Kasumi-1 (cell line): ENCODE data around the gene GMDS.

Experiments
- DNase-seq, 2 experiments: peaks; one replicate each; lab custom pipeline; 2025; lab: John Stamatoyannopoulos, UW

The GMDS gene

DNA sequence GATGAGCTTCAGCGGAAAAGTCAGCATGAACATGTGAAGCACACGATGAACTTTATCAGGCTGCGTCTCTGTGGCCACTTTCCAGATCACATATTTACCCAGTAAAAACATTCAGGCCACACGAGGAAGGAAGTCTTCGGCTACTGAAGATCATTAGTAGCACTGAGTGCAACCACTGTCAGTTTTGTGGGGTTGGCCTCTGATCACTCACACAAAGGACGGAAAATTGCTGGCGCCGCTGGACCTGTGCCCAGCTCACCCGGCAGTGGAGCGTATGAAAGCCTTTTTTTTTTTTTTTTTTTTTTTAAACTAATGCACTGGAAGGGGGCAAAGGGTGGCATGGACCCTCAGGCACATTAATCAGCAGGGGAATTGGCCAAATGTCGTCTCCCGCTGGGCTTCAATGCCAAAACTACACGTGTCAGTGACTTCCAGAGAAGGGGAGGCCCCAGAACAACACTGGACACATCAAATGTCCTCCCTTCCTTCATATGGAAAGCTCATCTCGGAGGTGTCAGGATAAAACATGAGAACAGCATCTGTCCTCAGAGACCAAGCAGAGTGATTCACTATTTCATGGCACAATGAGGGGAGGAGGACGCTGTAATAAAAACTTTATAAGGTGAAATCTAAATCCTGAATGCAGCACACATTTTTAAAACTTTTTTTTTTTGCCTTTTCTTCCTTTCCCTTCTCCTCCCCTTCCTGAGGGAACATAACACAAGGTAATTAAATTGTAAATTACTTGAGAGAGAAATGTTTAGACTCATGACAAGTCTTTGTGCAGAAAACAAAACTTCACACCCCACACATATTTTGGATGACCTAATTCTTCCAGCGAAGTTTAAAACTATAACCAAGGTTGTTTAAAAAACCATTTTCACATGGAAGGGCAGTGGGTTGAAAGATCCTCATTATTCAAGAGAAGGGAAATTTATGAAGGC is 412.3 kb downstream of the GMDS start:
- DNase-seq: no peak

DNA sequence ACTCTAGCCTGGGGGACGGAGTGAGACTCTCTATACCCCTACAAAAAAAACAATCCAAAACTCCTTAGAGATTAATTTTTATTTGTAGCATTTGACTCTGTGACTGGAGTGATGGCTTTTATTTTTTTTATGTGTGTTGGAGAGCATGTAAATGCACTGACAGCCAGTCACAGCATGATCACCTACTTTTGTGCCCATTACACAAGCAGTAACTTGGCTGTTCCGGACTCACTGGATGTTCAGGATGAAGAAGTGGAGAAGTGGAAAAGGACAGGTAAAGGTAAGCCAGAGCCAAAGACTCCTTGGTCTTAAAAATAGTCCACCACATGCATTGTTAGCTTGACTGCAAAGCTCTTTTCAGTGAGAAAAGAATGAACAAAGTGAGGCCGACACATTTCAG is 413.0 kb downstream of the GMDS start:
- DNase-seq: no peak

DNA sequence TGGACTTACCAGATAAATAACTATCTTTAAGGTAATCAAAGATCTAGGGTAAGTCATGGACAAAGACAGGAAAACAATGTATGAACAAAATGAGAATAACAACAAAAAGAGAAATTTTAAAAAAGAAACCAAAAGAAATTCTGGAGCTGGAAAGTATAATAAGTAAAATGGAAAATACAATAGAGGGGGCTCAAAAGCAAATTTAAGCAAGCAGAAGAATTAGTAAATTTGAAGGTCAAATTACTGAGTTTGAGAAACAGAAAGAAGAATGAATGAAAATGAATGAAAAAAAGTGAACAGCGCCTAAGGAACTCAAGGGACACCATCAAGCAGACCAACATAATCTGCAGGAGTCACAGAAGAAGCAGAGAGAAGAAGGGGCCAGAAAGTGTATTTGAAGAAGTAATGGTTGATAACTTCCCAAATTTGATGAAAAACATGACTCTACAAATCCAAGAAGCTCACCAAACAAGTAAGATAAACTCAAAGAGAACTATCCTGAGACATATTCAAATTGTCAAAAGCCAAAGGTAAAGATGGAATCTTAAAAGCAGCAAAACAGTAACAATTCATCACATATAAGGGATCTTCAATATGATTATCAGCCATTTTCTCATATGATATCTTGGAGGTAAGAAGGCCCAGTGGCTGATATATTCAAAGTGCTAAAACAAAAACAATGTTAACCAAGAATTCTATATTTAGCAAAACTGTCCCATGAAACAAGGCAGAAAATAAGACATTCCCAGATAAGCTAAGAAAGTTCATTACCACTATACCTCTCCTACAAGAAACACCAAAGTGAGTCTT is 417.2 kb downstream of the GMDS start:
- no peak for DNase-seq

DNA sequence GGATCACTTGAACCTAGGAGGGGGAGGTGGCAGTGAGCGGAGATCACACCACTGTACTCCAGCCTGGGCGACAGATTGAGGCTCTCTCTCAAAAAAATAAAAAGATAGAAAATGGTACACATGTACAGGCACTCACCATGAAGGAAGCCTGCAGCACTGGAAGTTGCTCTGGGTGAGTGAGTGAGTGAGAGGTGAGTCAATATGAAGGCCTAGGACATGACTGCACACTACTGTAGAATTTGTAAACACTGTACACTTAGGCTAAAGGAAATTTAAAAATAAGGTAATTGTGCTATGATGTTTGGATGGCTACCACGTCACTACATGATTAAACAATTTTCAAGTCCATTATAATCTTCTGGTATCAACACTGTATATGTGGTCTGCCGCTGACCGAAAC is 419.5 kb downstream of the GMDS start:
- no peak for DNase-seq

DNA sequence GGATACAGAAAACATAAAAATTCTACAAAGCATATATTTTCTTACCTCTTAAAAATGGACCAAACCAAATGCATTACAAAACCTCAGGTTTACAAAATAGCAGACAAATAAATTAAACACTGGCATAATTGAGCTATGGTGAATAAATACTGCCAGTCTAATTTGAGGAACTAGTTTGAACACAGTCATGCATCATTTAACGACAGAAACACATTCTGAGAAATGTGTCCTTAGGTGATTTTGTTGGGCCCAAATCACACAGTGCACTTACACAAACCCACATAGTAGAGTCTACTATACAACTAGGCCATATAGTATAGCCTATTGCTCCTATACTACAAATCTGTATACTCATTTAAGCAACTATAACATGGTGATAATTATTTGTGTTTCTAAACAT is 420.1 kb downstream of the GMDS start:
- DNase-seq: no peak

DNA sequence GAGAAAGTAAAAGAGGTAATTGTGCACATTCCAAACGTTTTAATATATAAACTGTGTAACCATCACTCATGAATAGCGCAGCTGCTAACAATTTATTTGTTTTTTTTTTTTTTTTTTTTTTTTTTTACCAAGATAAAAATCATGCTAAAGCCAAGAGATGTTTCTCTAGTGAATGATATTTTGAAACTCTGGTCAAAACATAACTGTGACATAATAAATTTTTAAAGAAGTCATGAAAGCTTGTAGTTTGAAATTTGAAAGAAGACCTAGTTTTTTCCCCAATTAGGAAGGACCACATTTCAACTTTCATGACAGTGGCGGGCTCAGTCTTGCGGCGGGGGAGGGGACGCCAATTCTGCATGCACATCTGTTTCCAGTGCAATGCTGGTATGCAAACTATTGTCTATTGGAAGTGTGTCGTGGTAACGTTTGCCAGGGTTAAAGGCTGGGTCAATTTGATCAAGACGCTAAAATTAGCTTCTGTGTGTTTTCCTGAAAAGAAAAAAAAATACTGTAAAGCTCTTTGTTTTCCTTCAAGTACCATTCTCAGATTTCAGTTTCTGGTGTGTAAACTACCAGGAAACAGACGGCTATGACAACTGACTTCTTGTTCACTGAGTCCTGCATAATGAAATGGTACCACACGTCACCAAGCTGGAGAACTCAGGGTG is 423.8 kb downstream of the GMDS start:
- no peak for DNase-seq

DNA sequence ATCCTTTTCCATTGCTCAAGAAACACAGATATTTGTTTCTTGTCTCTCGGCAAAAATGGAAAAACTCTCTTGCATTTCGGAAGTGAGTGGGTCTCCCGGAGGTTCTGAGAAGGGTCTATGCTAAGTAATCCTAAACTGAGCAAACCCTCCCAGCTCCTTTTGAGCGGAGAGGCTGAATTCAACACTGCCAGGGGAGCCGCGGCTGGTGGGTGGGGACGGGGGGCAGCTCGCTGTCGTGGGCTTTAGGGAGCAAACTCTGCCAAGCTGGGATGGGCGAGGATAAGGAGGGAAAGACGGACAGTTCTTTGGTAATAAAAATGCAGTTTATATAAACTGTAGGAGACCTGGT is 424.3 kb downstream of the GMDS start:
- DNase-seq: no peak

DNA sequence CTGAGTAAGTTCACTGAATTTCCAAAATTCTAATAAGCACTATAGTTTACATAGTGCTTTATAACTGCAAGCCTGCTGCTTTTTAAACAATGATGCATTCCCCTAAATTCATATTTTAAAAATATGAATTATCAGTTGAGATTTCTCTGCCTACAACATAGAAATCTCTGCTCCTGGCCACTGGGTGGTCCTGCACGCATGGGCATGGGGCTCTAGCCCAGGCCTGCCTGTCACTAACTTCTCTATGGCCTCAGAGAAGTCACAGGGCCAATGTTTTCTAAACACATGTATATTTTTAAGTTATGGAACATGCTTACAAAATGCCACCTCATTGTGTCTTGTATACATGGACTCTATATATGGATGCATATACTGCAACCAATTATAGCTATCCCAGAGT is 424.7 kb downstream of the GMDS start:
- DNase-seq: no peak

DNA sequence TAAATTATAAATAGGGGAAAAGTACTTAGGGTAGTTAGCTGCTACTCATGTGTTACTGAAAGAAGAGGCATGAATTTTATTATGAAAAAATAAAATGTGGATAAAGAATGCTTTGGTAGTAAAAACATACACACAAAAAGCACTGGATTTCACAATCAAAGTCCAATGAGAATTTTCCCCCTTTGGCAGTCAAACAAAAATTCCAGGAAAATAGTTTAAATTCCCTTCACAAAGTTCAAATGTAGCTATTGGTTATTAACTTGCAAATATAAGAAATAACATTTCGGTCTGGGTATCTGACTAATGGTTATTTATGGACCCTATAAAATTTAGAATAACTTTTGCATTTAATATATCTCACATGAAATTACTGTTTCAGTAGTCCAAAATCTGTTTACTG is 425.2 kb downstream of the GMDS start:
- no peak for DNase-seq

DNA sequence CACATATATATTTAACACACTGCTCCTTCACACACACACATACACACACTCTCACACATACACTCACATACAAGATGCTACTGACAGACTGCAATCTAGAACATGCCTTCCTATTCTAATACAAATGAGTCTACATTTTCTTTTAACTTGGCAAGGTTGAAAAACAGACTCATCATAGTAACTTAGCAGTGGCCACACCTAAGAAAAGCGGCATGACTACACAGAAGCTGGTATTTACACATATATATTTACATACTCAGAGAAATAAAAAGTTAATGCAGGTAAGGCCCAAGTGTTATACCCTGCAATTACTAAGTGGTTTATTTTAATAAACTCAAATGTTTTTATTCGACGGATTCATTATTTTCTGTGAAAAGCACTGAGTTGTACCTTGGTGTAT is 426.4 kb downstream of the GMDS start:
- no peak for DNase-seq

DNA sequence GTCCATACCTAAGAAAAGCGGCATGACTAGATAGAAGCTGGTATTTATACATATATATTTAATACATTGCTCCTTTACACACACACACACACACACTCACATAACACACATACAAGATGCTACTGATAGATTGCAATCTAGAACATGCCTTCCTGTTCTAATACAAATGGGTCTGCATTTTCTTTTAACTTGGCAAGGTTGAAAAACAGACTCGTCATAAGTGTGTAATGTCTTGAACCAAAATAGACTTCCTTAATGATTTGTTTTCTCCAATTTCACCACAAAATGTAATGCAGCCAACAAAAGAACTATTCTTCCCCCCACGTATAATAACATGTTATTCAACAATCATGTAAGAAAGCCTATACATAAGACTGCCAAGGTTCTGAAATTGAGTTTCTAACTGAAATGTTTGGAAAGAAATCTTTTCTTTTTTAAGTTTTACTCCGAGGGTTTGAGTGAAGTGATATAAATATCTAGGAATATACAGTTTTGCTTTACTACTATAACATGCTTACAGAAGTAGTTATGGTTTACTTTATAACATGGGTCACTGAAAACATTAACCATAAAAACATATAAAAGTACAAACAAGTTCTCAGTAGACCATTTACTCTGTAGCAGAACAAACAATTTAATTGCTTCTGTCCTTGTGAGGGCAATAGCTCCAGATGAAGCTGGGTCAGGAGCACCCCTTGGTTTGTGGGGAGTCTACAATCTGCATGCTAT is 428.2 kb downstream of the GMDS start:
- no peak for DNase-seq

DNA sequence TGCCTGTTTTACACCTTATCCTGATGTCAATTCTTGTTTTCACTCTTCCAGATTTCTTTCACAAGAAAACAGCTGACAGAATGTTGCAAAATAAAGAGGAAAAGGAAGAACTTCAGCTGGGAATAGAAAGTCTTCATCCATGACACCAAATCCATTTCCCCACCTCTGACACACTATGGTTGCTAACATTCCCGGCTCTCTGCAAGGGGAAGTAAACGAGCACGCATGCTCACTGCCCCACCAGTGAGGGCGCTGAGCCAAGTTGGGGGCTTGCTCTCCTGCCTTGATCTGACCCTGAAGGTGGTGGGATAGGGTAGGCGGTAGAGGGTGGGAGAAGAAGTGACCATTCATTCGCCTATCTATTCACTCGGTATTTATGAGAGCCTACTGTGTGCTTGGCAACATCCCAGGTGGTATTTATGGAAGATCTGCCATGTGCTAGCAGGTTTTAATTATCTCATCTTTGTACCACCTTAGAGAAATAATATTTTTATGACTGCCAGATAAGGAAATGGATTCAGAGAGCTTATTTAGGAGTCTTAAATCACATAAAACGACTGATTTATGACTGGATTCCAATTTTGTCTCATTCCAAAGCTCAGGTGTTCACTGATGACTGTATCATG is 429.5 kb downstream of the GMDS start:
- DNase-seq: no peak

DNA sequence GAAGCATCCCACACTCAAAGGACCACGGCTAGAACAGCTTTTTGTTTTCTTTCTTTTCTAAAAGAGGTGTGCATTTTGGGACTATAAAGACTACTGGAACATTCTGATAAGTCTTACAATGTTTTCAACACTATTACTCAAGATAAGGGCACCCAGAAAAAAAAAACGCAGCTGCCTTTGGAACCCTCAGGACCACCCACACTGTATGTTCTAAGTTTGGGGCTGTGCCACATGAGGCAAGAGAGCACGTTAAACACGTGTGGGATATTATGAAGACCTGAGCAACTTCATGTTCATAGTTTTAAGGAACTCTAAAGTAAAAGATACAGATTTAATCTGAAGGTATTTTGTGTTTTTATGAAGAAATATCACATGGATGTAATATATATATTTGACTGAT is 431.1 kb downstream of the GMDS start:
- no peak for DNase-seq

DNA sequence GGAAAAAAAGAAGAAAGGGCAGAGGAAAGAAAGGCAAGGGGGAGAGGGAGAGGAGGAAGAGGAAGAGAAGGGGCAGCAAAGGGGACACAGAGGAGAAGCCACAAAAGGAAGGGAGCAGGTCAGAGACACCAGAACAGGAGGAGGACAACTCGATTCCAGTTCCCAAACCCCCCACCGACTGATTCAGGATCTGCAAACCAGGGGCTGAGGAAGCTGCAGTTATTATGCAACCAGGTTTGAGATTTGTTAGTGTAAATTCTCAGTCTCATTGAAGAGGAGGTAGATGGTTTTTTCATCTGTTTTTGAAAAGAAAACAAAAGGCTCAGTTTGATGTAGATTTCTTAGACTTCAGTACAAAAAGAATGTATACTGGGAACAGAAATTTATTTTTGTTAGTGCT is 432.9 kb downstream of the GMDS start:
- no peak for DNase-seq

DNA sequence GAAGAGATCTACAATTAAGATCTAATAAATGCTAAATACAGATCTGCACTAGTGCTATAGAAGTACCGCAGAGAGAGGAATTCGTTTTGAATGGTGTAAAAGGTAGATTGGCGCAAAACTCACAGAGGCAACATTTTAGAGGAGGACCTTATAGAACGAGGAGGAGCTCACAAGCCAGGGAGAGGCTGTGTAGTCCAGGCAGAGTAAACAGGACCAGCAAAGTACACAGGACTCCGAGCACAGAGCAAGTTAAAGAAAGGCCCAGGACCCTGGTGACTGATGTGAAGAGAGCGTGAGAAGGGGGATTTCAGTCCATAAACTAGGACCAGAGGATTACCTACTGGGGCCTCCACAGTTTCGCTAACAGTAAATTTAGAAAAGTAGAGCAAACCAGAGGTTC is 433.4 kb downstream of the GMDS start:
- DNase-seq: no peak

DNA sequence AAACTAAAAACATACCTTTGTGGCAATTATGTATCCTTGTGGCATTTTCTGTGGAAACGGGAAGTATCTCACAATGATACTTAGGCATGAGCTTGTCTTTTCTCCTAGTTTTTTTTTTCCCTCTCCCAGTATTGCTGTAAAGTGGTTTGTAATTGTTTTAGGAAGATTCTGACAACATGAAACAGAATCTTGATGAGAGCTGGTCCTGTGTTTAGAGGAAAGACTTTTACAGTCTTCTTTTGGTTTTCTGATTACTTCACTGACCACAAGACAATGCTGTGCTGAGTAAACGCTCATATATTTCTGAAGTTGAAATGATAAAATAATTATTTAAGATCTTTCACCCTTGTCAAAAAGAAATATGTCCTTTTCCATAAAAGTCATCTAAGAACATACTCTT is 434.5 kb downstream of the GMDS start:
- no peak for DNase-seq

DNA sequence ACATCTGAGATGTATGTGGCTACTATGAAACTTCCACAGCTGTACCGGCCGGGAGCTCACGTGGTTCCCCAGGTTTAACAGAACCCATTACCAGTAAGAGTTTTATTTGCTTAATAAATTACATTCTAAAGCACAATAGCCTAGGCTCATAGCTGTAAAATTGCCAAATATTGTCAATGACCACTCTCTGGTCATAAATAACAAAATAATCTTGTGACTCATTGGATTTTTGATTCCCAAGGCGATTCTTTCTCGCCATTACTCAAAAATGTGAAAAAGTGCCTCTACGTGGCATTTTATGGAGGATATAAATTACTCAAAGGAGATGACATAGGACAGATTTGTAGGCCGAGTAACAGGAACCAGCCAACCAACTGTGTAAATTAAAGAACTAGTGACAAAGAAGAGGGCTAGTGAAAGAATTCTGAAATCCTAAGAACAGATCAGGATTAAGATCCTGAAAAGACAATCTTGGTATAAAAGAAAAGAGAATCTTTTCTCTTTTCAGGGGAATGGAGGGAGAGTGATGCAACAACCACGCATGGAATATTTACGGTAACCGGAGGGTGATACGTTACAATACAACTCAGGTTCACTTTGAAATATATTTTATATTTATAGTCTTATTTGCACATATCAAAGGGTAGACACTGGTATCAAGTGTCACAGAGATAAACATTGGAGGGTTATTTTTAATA is 436.0 kb downstream of the GMDS start:
- no peak for DNase-seq

DNA sequence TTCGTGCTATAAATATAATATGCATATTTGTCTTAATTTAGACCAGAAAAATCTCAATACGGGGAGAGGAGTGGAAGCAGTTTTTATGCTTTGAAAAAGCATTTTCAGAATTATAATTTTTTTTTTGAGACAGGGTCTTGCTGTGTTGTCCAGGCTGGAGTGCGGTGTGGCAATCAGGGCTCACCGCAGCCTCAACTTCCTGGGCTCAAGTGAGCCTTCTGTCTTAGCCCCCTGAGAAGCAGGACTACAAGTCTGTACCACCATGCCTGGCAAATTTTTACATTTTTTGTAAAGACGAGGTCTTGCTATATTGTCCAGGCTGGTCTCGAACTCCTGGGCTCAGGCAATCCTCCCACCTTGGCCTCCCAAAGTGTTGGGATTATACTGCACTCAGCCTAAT is 438.5 kb downstream of the GMDS start:
- DNase-seq: no peak

DNA sequence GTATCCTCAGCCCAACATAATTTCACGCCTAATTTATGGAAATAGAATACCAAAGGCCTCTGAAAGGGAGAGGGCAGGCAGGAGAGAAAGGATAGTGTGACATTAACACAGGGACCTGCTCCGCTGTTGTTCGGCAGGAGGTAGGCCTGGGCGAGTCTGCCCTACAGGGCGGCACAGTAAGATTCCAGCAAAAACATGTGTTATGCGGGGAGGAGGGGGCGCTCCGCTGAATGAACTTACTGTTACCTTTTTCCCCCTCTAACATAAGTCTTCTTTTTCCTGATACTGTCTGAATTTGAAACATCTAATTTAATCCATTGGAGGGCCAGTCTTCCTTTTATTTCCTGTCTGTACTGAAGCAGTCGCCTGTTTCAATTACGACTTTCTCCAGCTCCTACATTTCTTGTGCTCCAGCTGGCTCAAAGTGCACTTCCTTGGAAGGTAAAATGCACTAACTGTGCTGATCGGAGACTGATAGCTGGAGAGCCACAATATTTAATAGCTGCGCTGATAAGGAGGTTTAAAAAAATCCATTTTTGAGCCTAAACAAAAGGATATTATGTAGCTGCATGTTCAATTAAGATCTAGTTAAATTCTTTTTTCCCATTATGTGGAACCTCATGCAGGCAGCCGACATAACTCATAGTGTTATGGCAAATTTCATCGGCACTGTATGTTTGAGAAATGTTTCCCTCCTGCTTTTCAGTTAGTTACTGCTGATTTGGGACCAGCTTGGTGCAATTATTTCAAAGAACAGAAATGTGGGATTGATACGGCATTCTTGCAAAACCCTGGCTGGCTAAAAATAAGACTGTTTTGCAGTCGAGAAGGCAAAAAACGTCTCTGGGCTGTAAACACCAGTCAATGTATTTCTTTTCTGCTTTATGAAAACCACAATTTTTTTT is 442.7 kb downstream of the GMDS start:
- DNase-seq: no peak

DNA sequence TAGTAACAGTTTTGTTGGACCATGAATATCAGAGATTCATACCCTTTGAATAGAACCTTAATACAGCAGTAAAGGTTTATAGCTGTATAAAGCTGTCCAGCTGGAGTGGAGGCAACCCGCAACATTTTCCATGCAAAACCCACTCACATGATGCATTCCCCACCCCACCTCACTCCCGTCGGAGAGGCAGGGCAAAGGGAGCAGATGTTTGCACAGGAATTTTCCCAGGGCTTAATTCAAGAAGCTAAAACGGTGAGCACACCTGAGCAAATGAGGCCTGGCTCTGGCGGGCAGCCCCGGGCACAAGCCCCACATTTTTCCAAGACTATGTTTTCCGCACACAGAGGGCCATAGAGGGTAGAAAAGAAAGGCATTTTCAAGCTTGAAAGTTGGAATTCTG is 444.0 kb downstream of the GMDS start:
- DNase-seq: no peak
